K562 (cell line): ENCODE data around the gene TYW1B. TPM values are rescaled to one million over a fixed set of nuclear protein-coding genes. Genes with fewer than 3 reads are reported as not detected.
A peak's percentile ranks its signal among the peaks of the same experiment; 100 is the strongest.
"Not testable (repeated sequence)": the region's sequence is repeated elsewhere in the genome, so short reads cannot be mapped to it uniquely, and the experiment has no call there.

Experiments used
- CTBP1 ChIP-seq: fragments of 450-650 bp; IDR thresholded peaks from 2 replicates; pipeline ENCODE4 v1.6.1; 2016; ENCODE audit warnings: borderline replicate concordance
- HNRNPLL ChIP-seq: fragments of 200-400 bp; formaldehyde crosslinking; IDR thresholded peaks from 2 replicates; pipeline ENCODE4 v1.6.1; 2017; ENCODE audit warnings: low read length, low read depth, mild to moderate bottlenecking; ENCODE audit not compliant: poor library complexity, severe bottlenecking
- MAZ ChIP-seq, 2 experiments: fragments of 450-650 bp in 1 of 2; sonication (generic) in 1 of 2; formaldehyde crosslinking; IDR thresholded peaks in 1 of 2; conservative IDR thresholded peaks in 1 of 2; 2 replicates each; pipeline versions ENCODE4 v1.4.0 to v1.5.0; 2020; ENCODE audit warnings: mild to moderate bottlenecking in 1 of 2, missing genetic modification reagents in 1 of 2
- MYNN ChIP-seq, 2 experiments: sonication (generic); formaldehyde crosslinking in 1 of 2; IDR thresholded peaks; 2 replicates each; pipeline versions ENCODE4 v1.5.0 to v1.6.1; 2016 to 2020; ENCODE audit warnings: antibody characterized with exemption in 1 of 2, missing genetic modification reagents in 1 of 2
- PHF8 ChIP-seq: fragments of 200-600 bp; sonication (generic); IDR thresholded peaks from 2 replicates; pipeline ENCODE4 v1.6.1; 2012; ENCODE audit warnings: mixed run types, mild to moderate bottlenecking, inconsistent platforms, low read length, moderate library complexity, borderline replicate concordance
- POLR2A ChIP-seq: fragments of 450-650 bp; conservative IDR thresholded peaks from 2 replicates; pipeline ENCODE4 v1.6.1; 2016
- POLR2H ChIP-seq: IDR thresholded peaks from 2 replicates; pipeline ENCODE4 v1.6.1; 2016; ENCODE audit warnings: missing genetic modification characterization, low read depth, mild to moderate bottlenecking, control low read depth, missing compliant biosample characterization, moderate library complexity
- RB1 ChIP-seq: fragments of 450-650 bp; IDR thresholded peaks from 2 replicates; pipeline ENCODE4 v1.6.1; 2017; ENCODE audit warnings: low read depth, mild to moderate bottlenecking
- SAP30 ChIP-seq: fragments of 200-600 bp; sonication (generic); IDR thresholded peaks from 2 replicates; pipeline ENCODE4 v1.6.1; 2012; ENCODE audit warnings: borderline replicate concordance, low read depth, mild to moderate bottlenecking, moderate library complexity, low read length, control low read depth, inconsistent platforms; ENCODE audit not compliant: insufficient read depth, poor library complexity, severe bottlenecking
- SMAD3 ChIP-seq: fragments of 450-650 bp; formaldehyde crosslinking; conservative IDR thresholded peaks from 2 replicates; pipeline ENCODE4 v1.4.0; 2020; ENCODE audit warnings: mild to moderate bottlenecking
- SP1 ChIP-seq: sonication (generic); formaldehyde crosslinking; IDR thresholded peaks from 2 replicates; pipeline ENCODE4 v1.8.1; 2022; ENCODE audit warnings: mild to moderate bottlenecking, missing genetic modification reagents
- TEAD1 ChIP-seq, 2 experiments: fragments of 450-650 bp in 1 of 2; sonication (generic) in 1 of 2; formaldehyde crosslinking; IDR thresholded peaks; 2 replicates each; pipeline versions ENCODE4 v1.4.0 to v1.8.0; 2020 to 2022; ENCODE audit warnings: mild to moderate bottlenecking in 2 of 2, missing genetic modification reagents in 1 of 2
- TEAD2 ChIP-seq: fragments of 450-650 bp; IDR thresholded peaks from 2 replicates; pipeline ENCODE4 v1.6.1; 2016; ENCODE audit warnings: missing genetic modification characterization, control low read depth, missing compliant biosample characterization
- TRIM28 ChIP-seq: fragments of 450-650 bp; IDR thresholded peaks from 2 replicates; pipeline ENCODE4 v1.6.1; 2017
- ZNF263 ChIP-seq: sonication (generic); formaldehyde crosslinking; IDR thresholded peaks from 2 replicates; pipeline ENCODE4 v1.8.0; 2022; ENCODE audit warnings: mild to moderate bottlenecking, missing genetic modification reagents, borderline replicate concordance
- polyA plus RNA-seq, 8 experiments: library from polyadenylated mRNA; depleted of rRNA in 4 of 8; stranded (reverse) in 5 of 8; unstranded in 3 of 8; fragments of >200 nt; fragmentation: Nextera tagmentation in 2 of 8; fragmentation: Illumina TruSeq in 1 of 8; extraction: Ambion mirVana in 2 of 8; extraction: Trizol in 1 of 8; gene quantifications; 2 replicates each; pipeline versions ENCODE4 v1.2.1 to v1.2.3, GENCODE V29; 2011 to 2014; ENCODE audit warnings: inconsistent platforms in 1 of 8, missing spikeins in 1 of 8
- total RNA-seq, 7 experiments: library from RNA; depleted of rRNA in 6 of 7; stranded (reverse); fragments of >200 nt in 6 of 7; fragmentation: Illumina TruSeq in 2 of 7; extraction: Trizol in 2 of 7; gene quantifications; 2 replicates each; pipeline versions ENCODE4 v1.2.1 to v1.2.3, GENCODE V29; 2011 to 2021; ENCODE audit warnings: low replicate concordance in 1 of 7
- TF ChIP-seq, protein P1 (sequence below), 2 experiments: fragments of 450-650 bp; formaldehyde crosslinking in 1 of 2; IDR thresholded peaks; 2 replicates each; pipeline versions ENCODE4 v1.4.0 to v1.6.1; 2014 to 2020; ENCODE audit warnings: mild to moderate bottlenecking in 2 of 2, borderline replicate concordance in 1 of 2, low read depth in 1 of 2
- TF ChIP-seq, protein P2 (sequence below): fragments of 450-650 bp; formaldehyde crosslinking; conservative IDR thresholded peaks from 2 replicates; pipeline ENCODE4 v1.4.0; 2022; ENCODE audit warnings: mild to moderate bottlenecking, missing genetic modification characterization

Gene TYW1B
- total and polyA plus RNA-seq, 9 of the 15 experiments (the other 6 are each of a cell fraction or from before 2014, with no cell fraction given), result 5.8 to 14.7 (median 9.8) TPM

DNA sequence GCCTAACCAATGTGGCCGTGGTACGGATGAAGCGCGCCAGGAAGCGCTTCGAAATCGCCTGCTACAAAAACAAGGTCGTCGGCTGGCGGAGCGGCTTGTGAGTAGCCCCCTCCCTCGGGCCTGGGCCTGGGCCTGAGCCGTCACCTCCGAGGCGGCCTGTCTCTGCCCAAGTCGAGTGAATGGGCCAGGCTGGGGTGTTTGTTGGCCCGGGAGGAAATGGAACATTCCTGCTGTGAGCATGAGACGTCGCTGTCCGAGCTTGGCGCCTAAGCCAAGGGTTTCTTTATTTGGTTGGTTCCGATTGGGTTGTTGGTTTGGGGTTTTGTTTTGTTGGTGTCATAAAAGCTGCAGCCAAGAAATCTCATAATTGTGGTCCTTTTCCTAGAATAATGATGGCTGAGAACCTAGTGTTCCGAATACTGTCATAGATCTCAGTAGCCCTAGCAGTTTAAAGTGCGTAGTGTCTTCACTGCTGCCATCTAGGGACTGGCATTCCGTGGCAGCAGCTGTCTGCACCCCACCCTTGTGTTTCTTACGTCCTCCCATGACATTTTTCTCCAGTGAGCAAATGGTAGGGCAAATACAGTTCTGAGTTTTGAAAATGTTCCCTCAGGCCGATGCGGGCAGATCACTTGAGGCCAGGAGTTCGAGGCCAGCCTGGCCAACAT lies 1.8 kb upstream of the TYW1B start (continued):
- TF ChIP-seq CTBP1 (0 out of 2 replicates have a peak, but pooled peaks have one; percentile 3), ZNF263 (CRISPR knock-in tag) (peak; percentile 44; the same call in 1 of the 2 replicates), POLR2A (peak; percentile 38), MYNN (IDR thresholded peaks at IDR 0.05) (0 out of 2 replicates have a peak, but pooled peaks have one; percentile 11), SP1 (CRISPR knock-in tag) (peak; percentile 76), SAP30 (peak; percentile 4), POLR2H (tag) (peak; percentile 18), TEAD1 (CRISPR knock-in tag; IDR thresholded peaks at IDR 0.05) (peak; percentile 90 to 92), MAZ (CRISPR knock-in tag; conservative IDR thresholded peaks at IDR 0.05 in 1 of 2, IDR thresholded peaks at IDR 0.05 in 1 of 2) (peak in 1 of 2 experiments; percentile 26; a peak in 1 of 4 replicates), SMAD3 (0 out of 2 replicates have a peak, but pooled peaks have one; percentile 20), TRIM28 (peak; percentile 23; the same call in 1 of the 2 replicates), HNRNPLL (peak; percentile 12), TEAD2 (tag) (peak; percentile 93), RB1 (0 out of 2 replicates have a peak, but pooled peaks have one; percentile 6), PHF8 (peak; percentile 51)
- TF ChIP-seq MYNN (CRISPR knock-in tag; IDR thresholded peaks at IDR 0.05), result not testable (repeated sequence)
- TF ChIP-seq, protein P1, sequence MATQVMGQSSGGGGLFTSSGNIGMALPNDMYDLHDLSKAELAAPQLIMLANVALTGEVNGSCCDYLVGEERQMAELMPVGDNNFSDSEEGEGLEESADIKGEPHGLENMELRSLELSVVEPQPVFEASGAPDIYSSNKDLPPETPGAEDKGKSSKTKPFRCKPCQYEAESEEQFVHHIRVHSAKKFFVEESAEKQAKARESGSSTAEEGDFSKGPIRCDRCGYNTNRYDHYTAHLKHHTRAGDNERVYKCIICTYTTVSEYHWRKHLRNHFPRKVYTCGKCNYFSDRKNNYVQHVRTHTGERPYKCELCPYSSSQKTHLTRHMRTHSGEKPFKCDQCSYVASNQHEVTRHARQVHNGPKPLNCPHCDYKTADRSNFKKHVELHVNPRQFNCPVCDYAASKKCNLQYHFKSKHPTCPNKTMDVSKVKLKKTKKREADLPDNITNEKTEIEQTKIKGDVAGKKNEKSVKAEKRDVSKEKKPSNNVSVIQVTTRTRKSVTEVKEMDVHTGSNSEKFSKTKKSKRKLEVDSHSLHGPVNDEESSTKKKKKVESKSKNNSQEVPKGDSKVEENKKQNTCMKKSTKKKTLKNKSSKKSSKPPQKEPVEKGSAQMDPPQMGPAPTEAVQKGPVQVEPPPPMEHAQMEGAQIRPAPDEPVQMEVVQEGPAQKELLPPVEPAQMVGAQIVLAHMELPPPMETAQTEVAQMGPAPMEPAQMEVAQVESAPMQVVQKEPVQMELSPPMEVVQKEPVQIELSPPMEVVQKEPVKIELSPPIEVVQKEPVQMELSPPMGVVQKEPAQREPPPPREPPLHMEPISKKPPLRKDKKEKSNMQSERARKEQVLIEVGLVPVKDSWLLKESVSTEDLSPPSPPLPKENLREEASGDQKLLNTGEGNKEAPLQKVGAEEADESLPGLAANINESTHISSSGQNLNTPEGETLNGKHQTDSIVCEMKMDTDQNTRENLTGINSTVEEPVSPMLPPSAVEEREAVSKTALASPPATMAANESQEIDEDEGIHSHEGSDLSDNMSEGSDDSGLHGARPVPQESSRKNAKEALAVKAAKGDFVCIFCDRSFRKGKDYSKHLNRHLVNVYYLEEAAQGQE (IDR thresholded peaks at IDR 0.05; ENCODE audit: borderline replicate concordance), result peak; percentile 21; the same call in 1 of the 2 replicates
- TF ChIP-seq, protein P1 (CRISPR knock-in tag; IDR thresholded peaks at IDR 0.05; ENCODE audit: low read depth), result not testable (repeated sequence)
- TF ChIP-seq, protein P2, sequence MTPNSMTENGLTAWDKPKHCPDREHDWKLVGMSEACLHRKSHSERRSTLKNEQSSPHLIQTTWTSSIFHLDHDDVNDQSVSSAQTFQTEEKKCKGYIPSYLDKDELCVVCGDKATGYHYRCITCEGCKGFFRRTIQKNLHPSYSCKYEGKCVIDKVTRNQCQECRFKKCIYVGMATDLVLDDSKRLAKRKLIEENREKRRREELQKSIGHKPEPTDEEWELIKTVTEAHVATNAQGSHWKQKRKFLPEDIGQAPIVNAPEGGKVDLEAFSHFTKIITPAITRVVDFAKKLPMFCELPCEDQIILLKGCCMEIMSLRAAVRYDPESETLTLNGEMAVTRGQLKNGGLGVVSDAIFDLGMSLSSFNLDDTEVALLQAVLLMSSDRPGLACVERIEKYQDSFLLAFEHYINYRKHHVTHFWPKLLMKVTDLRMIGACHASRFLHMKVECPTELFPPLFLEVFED (CRISPR knock-in tag), result 0 out of 2 replicates have a peak, but pooled peaks have one; percentile 63
